ENCODE results near the gene HRH1. TPM values are rescaled to one million over a fixed set of nuclear protein-coding genes. Genes with fewer than 3 reads are reported as not detected.

HRH1 gene
- total and polyA plus RNA-seq, 10 of the 15 experiments (the other 5 are each of a cell fraction or from before 2014, with no cell fraction given) = not detected

GRCh38 chr3:11239796-11240195, 85.5 kb downstream of the HRH1 start:
- Histone ChIP-seq H2AFZ (ENCODE audit: control insufficient read depth, low read depth, low read length) (no peak overlapping the region), H3K4me3 (no peak overlapping the region), H3K4me2 (ENCODE audit: control insufficient read depth, insufficient read depth) (no peak overlapping the region), H3K79me2 (ENCODE audit: control insufficient read depth, insufficient read depth, low read length) (no peaks in the 10 kb centered on the region), H4K20me1 (ENCODE audit: control insufficient read depth, insufficient read depth) (no peaks in the 10 kb centered on the region), H3K36me3 (ENCODE audit: control insufficient read depth in 2 of 2, insufficient read depth in 2 of 2, low read length in 1 of 2) (no peaks in the 10 kb centered on the region), H3K9ac (ENCODE audit: control insufficient read depth, insufficient read depth, low read length) (no peak overlapping the region), H3K27ac (ENCODE audit: control insufficient read depth, insufficient read depth) (no peak overlapping the region), H3K27me3 (replicated peaks in 1 of 2; ENCODE audit: control insufficient read depth in 2 of 2, insufficient read depth in 2 of 2, low read length in 1 of 2) (no peaks in the 10 kb centered on the region), H3K4me1 (ENCODE audit: control insufficient read depth, insufficient read depth, low read length) (no peaks in the 10 kb centered on the region), H3K9me3 (replicated peaks; ENCODE audit: control insufficient read depth, insufficient read depth, low read length) (peaks cover 3% of the 10 kb centered on the region; the same call in 2 of the 3 replicates)
- ChIA-PET CTCF (interaction anchor here (1.4 to 6.2 kb wide), 3 partner anchors 22 to 95 kb away, joined by 4 to 116 read pairs (median 4); no protein-coding TSS in a partner anchor), RAD21 (ENCODE audit: unreplicated experiment) (interaction anchor here (5.6 kb wide), 1 partner anchor 96 kb away, joined by 54 read pairs; no protein-coding TSS in a partner anchor), SMC1A (ENCODE audit: uncharacterized antibody, unreplicated experiment) (interaction anchor here (0.5 to 5.2 kb wide), 4 partner anchors 95 to 412 kb away, joined by 3 to 66 read pairs (median 3); no protein-coding TSS in a partner anchor), POLR2A (no interaction called here)
- BruUV-seq (replicated peaks) = no TSS peak
- no peak for ATAC-seq
- intact Hi-C loops (cut with micrococcal nuclease; ENCODE audit: unreplicated experiment) (loop anchor here (5.0 kb wide), 1 partner anchor 48 kb away; no protein-coding TSS in a partner anchor), in situ Hi-C loops (cut with MboI) (loop anchor here (5.0 kb wide), 1 partner anchor 98 kb away; no protein-coding TSS in a partner anchor)
- no peak for TF ChIP-seq HDGF (IDR thresholded peaks at IDR 0.05)
- TF ChIP-seq KLF5 (IDR thresholded peaks at IDR 0.05; ENCODE audit: partially characterized antibody) = no peak
- no peak for TF ChIP-seq ZNF274 (IDR thresholded peaks at IDR 0.05; ENCODE audit: insufficient read depth, insufficient read length)
- TF ChIP-seq TCF7 (IDR thresholded peaks at IDR 0.05; ENCODE audit: borderline replicate concordance) = no peak
- TF ChIP-seq MAX (IDR thresholded peaks at IDR 0.05; ENCODE audit: low read depth, low read length) = no peak
- no peak for TF ChIP-seq POLR2A (IDR thresholded peaks at IDR 0.05; ENCODE audit: low read depth, low read length)
- TF ChIP-seq MLLT1 (IDR thresholded peaks at IDR 0.05) = no peak
- TF ChIP-seq ZNF687 (IDR thresholded peaks at IDR 0.05) = no peak
- DNase-seq (ENCODE audit: low read depth, low spot score) = no peak
- WGBS (ENCODE audit: insufficient coverage, insufficient replicate concordance, low lambda C conversion rate, missing lambda C conversion rate) = 25% methylated on average over 1 of the region's 1 CpG
- no peak for FAIRE-seq
